SK-N-SH (cell line): ENCODE results near the gene JAZF1.

Source experiments
- CTCF ChIP-seq: fragments of 200-600 bp; sonication (generic); IDR thresholded peaks from 2 replicates; pipeline ENCODE4 v1.6.1; 2017; ENCODE audit warnings: antibody characterized with exemption, mild to moderate bottlenecking, moderate library complexity
- GATA2 ChIP-seq: sonication (generic); formaldehyde crosslinking; IDR thresholded peaks from 2 replicates; pipeline ENCODE4 v1.5.0; 2020; ENCODE audit warnings: mild to moderate bottlenecking, missing genetic modification reagents
- MAX ChIP-seq: IDR thresholded peaks from 2 replicates; pipeline ENCODE4 v1.4.0; 2012; ENCODE audit warnings: low read depth
- MEF2A ChIP-seq: IDR thresholded peaks from 2 replicates; pipeline ENCODE4 v1.4.0; 2012; ENCODE audit warnings: low read depth, borderline replicate concordance

- TF ChIP-seq MAX (no peak), MEF2A (no peak), CTCF (no peak), GATA2 (CRISPR knock-in tag) (no peak)
These were observed 12.4 kb upstream of the JAZF1 start for GRCh38 chr7:28192786-28193585.
